IMR-90 (cell line): ENCODE results near the gene OSBP. TPM values are rescaled to one million over a fixed set of nuclear protein-coding genes. Genes with fewer than 3 reads are reported as not detected.

ENCODE experiments used
- ATAC-seq: fragments of 200-7000 bp; cut with Tn5 transposase; 2 replicates; pipeline ENCODE4 v1.9.1; 2020; ENCODE audit warnings: low read depth, mild to moderate bottlenecking, moderate library complexity
- BruUV-seq: library from RNA; stranded (reverse); fragments of 400-500 nt; replicated peaks from 2 replicates; lab custom pipeline; 2021; lab: Mats Ljungman, UMichigan
- CTCF ChIA-PET: fragments of 300-600 bp; formaldehyde crosslinking; extraction: SDS; loops from one replicate; lab custom pipeline; 2021; ENCODE audit warnings: antibody characterized with exemption; lab: Yijun Ruan, JAX
- POLR2A ChIA-PET: fragments of 300-600 bp; sonication (Branson Sonifier 250); formaldehyde crosslinking; loops from one replicate; lab custom pipeline; 2022; ENCODE audit warnings: antibody characterized with exemption; ENCODE audit not compliant: unreplicated experiment; lab: Charles Lee
- DNase-seq: peaks from one replicate; pipeline ENCODE4 v3.0.0; 2013
- H2AFZ ChIP-seq: replicated peaks from 2 replicates; pipeline ENCODE3; 2013; ENCODE audit warnings: low read length, mild to moderate bottlenecking; ENCODE audit not compliant: poor library complexity
- H2AK5ac ChIP-seq: 2 replicates; pipeline ENCODE4 v1.6.1; 2013; ENCODE audit warnings: low read depth, low read length, inconsistent platforms
- H2AK9ac ChIP-seq: replicated peaks from 2 replicates; pipeline ENCODE3; 2013; ENCODE audit warnings: mild to moderate bottlenecking, low read depth, low read length, moderate library complexity; ENCODE audit not compliant: poor library complexity
- H2BK120ac ChIP-seq: 2 replicates; pipeline ENCODE4 v1.6.1; 2013; ENCODE audit warnings: low read depth, low read length, inconsistent platforms
- H2BK15ac ChIP-seq: 3 replicates; pipeline ENCODE4 v1.6.1; 2013; ENCODE audit warnings: low read depth, low read length, inconsistent platforms
- H2BK20ac ChIP-seq: 2 replicates; pipeline ENCODE4 v1.6.1; 2013; ENCODE audit warnings: low read depth, mild to moderate bottlenecking, inconsistent platforms, low read length, moderate library complexity
- H2BK5ac ChIP-seq: 2 replicates; pipeline ENCODE4 v1.6.1; 2013; ENCODE audit warnings: mild to moderate bottlenecking, low read depth, low read length, inconsistent platforms; ENCODE audit not compliant: poor library complexity, severe bottlenecking
- H3K14ac ChIP-seq: replicated peaks from 2 replicates; pipeline ENCODE4 v1.6.1; 2013; ENCODE audit warnings: low read depth, low read length, inconsistent platforms
- H3K18ac ChIP-seq: 2 replicates; pipeline ENCODE4 v1.6.1; 2013; ENCODE audit warnings: low read depth, low read length, control low read depth
- H3K23ac ChIP-seq: 2 replicates; pipeline ENCODE4 v1.6.1; 2013; ENCODE audit warnings: low read depth, low read length, inconsistent platforms
- H3K27ac ChIP-seq: 2 replicates; pipeline ENCODE4 v1.5.1; 2013; ENCODE audit warnings: mild to moderate bottlenecking, control low read depth, low read length; ENCODE audit not compliant: insufficient read depth
- H3K27me3 ChIP-seq: 2 replicates; pipeline ENCODE4 v1.6.1; 2013; ENCODE audit warnings: low read length; ENCODE audit not compliant: control insufficient read depth, insufficient read depth
- H3K36me3 ChIP-seq: 2 replicates; pipeline ENCODE4 v1.6.1; 2013; ENCODE audit warnings: low read length, mixed read lengths; ENCODE audit not compliant: control insufficient read depth, insufficient read depth
- H3K4ac ChIP-seq: 2 replicates; pipeline ENCODE4 v1.6.1; 2013; ENCODE audit warnings: low read depth, low read length, inconsistent platforms
- H3K4me1 ChIP-seq: 2 replicates; pipeline ENCODE4 v1.6.1; 2013; ENCODE audit warnings: low read length, mixed read lengths; ENCODE audit not compliant: control insufficient read depth, insufficient read depth
- H3K4me2 ChIP-seq: 2 replicates; pipeline ENCODE4 v1.6.1; 2013; ENCODE audit warnings: low read depth, mild to moderate bottlenecking, control low read depth, low read length, moderate library complexity
- H3K4me3 ChIP-seq: 2 replicates; pipeline ENCODE4 v1.5.1; 2013; ENCODE audit warnings: low read depth, mild to moderate bottlenecking, control low read depth, low read length, moderate library complexity; ENCODE audit not compliant: insufficient read depth
- H3K56ac ChIP-seq: 2 replicates; pipeline ENCODE4 v1.6.1; 2013; ENCODE audit warnings: low read length, inconsistent platforms; ENCODE audit not compliant: insufficient read depth; ENCODE audit errors: extremely low read depth
- H3K79me1 ChIP-seq, 2 experiments: 2 replicates each; pipeline ENCODE4 v1.6.1; 2013; ENCODE audit warnings: low read length in 2 of 2, inconsistent platforms in 1 of 2, low read depth in 1 of 2
- H3K9ac ChIP-seq: 2 replicates; pipeline ENCODE4 v1.6.1; 2013; ENCODE audit warnings: low read depth, low read length, control low read depth
- H3K9me1 ChIP-seq: 2 replicates; pipeline ENCODE4 v1.6.1; 2013; ENCODE audit warnings: low read length, inconsistent platforms; ENCODE audit not compliant: insufficient read depth
- H3K9me3 ChIP-seq: 2 replicates; pipeline ENCODE4 v1.6.1; 2013; ENCODE audit warnings: low read length; ENCODE audit not compliant: control insufficient read depth, insufficient read depth
- H4K20me1 ChIP-seq: 2 replicates; pipeline ENCODE4 v1.6.1; 2013; ENCODE audit warnings: low read length, inconsistent platforms; ENCODE audit not compliant: insufficient read depth
- H4K5ac ChIP-seq: 2 replicates; pipeline ENCODE4 v1.6.1; 2013; ENCODE audit warnings: mild to moderate bottlenecking, low read depth, low read length, control low read depth
- H4K8ac ChIP-seq, 2 experiments: 2 replicates each; pipeline ENCODE4 v1.6.1; 2013; ENCODE audit warnings: low read depth in 2 of 2, low read length in 2 of 2, control low read depth in 1 of 2, inconsistent platforms in 1 of 2
- H4K91ac ChIP-seq: 2 replicates; pipeline ENCODE4 v1.6.1; 2013; ENCODE audit warnings: low read depth, low read length, inconsistent platforms; ENCODE audit not compliant: insufficient read depth
- BHLHE40 ChIP-seq: fragments of 150-350 bp; IDR thresholded peaks from 2 replicates; pipeline ENCODE4 v1.6.1; 2016; ENCODE audit warnings: mild to moderate bottlenecking, low read depth, low read length
- CEBPB ChIP-seq: IDR thresholded peaks from 2 replicates; pipeline ENCODE4 v1.6.1; 2012; ENCODE audit warnings: low read depth, low read length, improper control_type of control experiment
- FOS ChIP-seq: fragments of 150-350 bp; IDR thresholded peaks from 2 replicates; pipeline ENCODE4 v1.6.1; 2016; ENCODE audit warnings: low read depth, low read length
- MAFK ChIP-seq: IDR thresholded peaks from 2 replicates; pipeline ENCODE4 v1.6.1; 2012; ENCODE audit warnings: low read depth, low read length, improper control_type of control experiment
- MAZ ChIP-seq: IDR thresholded peaks from 2 replicates; pipeline ENCODE4 v1.6.1; 2012; ENCODE audit warnings: low read depth, mild to moderate bottlenecking, low read length, improper control_type of control experiment, moderate library complexity, borderline replicate concordance
- MXI1 ChIP-seq: IDR thresholded peaks from 2 replicates; pipeline ENCODE4 v1.6.1; 2012; ENCODE audit warnings: low read depth, mild to moderate bottlenecking, low read length, moderate library complexity, borderline replicate concordance
- POLR2A ChIP-seq: IDR thresholded peaks from 2 replicates; pipeline ENCODE4 v1.6.1; 2012; ENCODE audit warnings: mild to moderate bottlenecking, low read depth, low read length
- RAD21 ChIP-seq: IDR thresholded peaks from 2 replicates; pipeline ENCODE4 v1.6.1; 2012; ENCODE audit warnings: low read length, improper control_type of control experiment
- RCOR1 ChIP-seq: IDR thresholded peaks from 2 replicates; pipeline ENCODE4 v1.6.1; 2012; ENCODE audit warnings: mild to moderate bottlenecking, low read length, improper control_type of control experiment; ENCODE audit not compliant: insufficient replicate concordance
- RFX5 ChIP-seq: IDR thresholded peaks from 2 replicates; pipeline ENCODE4 v1.8.0; 2012; ENCODE audit warnings: low read depth, mild to moderate bottlenecking, low read length, moderate library complexity
- SMC3 ChIP-seq: fragments of 150-350 bp; IDR thresholded peaks from 2 replicates; pipeline ENCODE4 v1.6.1; 2016; ENCODE audit warnings: low read depth, mild to moderate bottlenecking, antibody characterized with exemption, low read length, moderate library complexity
- USF2 ChIP-seq: fragments of 150-350 bp; IDR thresholded peaks from 2 replicates; pipeline ENCODE4 v1.6.1; 2017; ENCODE audit warnings: mild to moderate bottlenecking, antibody characterized with exemption, low read length, low read depth
- WGBS, 2 experiments: methylation state at CpG; one replicate each; pipeline versions ENCODE4 v1.1.5 to v1.1.7; 2013; ENCODE audit warnings: missing lambda C conversion rate in 2 of 2; ENCODE audit not compliant: insufficient read length in 1 of 2; ENCODE audit errors: extremely low coverage in 2 of 2; 5-methylcytosine and 5-hydroxymethylcytosine counted together
- dilution Hi-C: fragments of 300-500 bp; cut with HindIII; formaldehyde crosslinking; loops from one replicate; pipeline ENCODE4 v1.14.3; 2018; ENCODE audit warnings: low sequenced_read_pairs; ENCODE audit not compliant: unreplicated experiment
- in situ Hi-C: fragments of 300-500 bp; cut with MboI; formaldehyde crosslinking; loops from 3 replicates; pipeline ENCODE4 v1.14.3; 2019; ENCODE audit warnings: low sequenced_read_pairs, inconsistent platforms, mixed read lengths
- intact Hi-C: fragments of 100-400 bp; cut with micrococcal nuclease; formaldehyde crosslinking; loops from 2 replicates; pipeline ENCODE4 v1.10.0; 2022
- polyA plus RNA-seq, 3 experiments: library from polyadenylated mRNA; depleted of rRNA; stranded (reverse); fragments of >200 nt; gene quantifications; 2 replicates each; pipeline ENCODE4 v1.2.3, GENCODE V29; 2012; ENCODE audit warnings: low replicate concordance in 1 of 3
- total RNA-seq: library from RNA; depleted of rRNA; stranded (reverse); fragments of >200 nt; gene quantifications from 2 replicates; pipeline ENCODE4 v1.2.3, GENCODE V29; 2012
- TF ChIP-seq, protein P1 (sequence below): conservative IDR thresholded peaks from 2 replicates; pipeline ENCODE4 v1.5.1; 2012; ENCODE audit warnings: mild to moderate bottlenecking, low read depth, low read length, improper control_type of control experiment
- TF ChIP-seq, protein P2 (sequence below): fragments of 150-350 bp; IDR thresholded peaks from 2 replicates; pipeline ENCODE4 v1.6.1; 2016; ENCODE audit warnings: low read depth, mild to moderate bottlenecking, low read length, moderate library complexity, borderline replicate concordance

Gene OSBP
- total and polyA plus RNA-seq, 2 of the 4 experiments (the other 2 are of a cell fraction): 22.1 to 27.4 TPM

DNA sequence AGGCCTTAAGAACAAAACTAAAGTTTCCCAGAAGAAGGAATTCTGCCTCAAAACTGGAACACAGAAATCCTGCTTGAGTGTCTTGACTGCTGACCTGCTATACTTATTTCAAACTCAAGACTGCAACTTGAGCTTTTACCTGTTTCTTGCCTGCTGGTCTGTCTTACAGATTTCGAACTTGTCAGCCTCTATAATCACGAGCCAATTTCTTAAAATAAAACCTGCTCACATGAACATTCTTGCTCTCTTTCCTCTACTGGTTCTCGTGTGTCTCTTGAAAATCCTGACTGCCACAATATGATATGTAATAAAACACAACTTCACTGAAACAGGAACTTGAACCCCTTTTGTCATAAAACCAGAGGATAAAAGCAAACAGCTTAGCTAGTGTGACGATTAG, 39.3 kb upstream of the OSBP start:
- H3K36me3 ChIP-seq: peaks cover 63% of the 10 kb centered on the region
- no peak overlapping the region for H2BK5ac ChIP-seq
- H2BK20ac ChIP-seq: no peak overlapping the region
- TF ChIP-seq, protein P1, sequence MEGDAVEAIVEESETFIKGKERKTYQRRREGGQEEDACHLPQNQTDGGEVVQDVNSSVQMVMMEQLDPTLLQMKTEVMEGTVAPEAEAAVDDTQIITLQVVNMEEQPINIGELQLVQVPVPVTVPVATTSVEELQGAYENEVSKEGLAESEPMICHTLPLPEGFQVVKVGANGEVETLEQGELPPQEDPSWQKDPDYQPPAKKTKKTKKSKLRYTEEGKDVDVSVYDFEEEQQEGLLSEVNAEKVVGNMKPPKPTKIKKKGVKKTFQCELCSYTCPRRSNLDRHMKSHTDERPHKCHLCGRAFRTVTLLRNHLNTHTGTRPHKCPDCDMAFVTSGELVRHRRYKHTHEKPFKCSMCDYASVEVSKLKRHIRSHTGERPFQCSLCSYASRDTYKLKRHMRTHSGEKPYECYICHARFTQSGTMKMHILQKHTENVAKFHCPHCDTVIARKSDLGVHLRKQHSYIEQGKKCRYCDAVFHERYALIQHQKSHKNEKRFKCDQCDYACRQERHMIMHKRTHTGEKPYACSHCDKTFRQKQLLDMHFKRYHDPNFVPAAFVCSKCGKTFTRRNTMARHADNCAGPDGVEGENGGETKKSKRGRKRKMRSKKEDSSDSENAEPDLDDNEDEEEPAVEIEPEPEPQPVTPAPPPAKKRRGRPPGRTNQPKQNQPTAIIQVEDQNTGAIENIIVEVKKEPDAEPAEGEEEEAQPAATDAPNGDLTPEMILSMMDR: no peak
- TF ChIP-seq CEBPB (no peak), MAZ (no peak), BHLHE40 (no peak), SMC3 (no peak), USF2 (no peak), MAFK (no peak), POLR2A (no peak), RAD21 (no peak), RFX5 (no peak), FOS (no peak), RCOR1 (no peak), MXI1 (no peak)
- TF ChIP-seq, protein P2, sequence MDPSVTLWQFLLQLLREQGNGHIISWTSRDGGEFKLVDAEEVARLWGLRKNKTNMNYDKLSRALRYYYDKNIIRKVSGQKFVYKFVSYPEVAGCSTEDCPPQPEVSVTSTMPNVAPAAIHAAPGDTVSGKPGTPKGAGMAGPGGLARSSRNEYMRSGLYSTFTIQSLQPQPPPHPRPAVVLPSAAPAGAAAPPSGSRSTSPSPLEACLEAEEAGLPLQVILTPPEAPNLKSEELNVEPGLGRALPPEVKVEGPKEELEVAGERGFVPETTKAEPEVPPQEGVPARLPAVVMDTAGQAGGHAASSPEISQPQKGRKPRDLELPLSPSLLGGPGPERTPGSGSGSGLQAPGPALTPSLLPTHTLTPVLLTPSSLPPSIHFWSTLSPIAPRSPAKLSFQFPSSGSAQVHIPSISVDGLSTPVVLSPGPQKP: no peak
- H4K20me1 ChIP-seq: peaks cover 4% of the 10 kb centered on the region; the same call in 1 of the 2 replicates
- no peak overlapping the region for H2BK15ac ChIP-seq
- DNase-seq (no peak), ATAC-seq (no peak)
- H3K23ac ChIP-seq: no peak overlapping the region
- dilution Hi-C loops (no loop called here), in situ Hi-C loops (no loop called here), intact Hi-C loops (no loop called here)
- H2AK5ac ChIP-seq: no peak overlapping the region
- CTCF ChIA-PET: no interaction called here
- no peak overlapping the region for H2AK9ac ChIP-seq
- H2BK120ac ChIP-seq: no peak overlapping the region
- H3K4ac ChIP-seq: no peak overlapping the region
- H4K5ac ChIP-seq: no peak overlapping the region
- H3K27me3 ChIP-seq: no peaks in the 10 kb centered on the region
- H2AFZ ChIP-seq: no peak overlapping the region
- H3K27ac ChIP-seq: no peak overlapping the region
- no TSS peak for BruUV-seq
- no peak overlapping the region for H3K14ac ChIP-seq
- H3K4me3 ChIP-seq: no peak overlapping the region
- H4K8ac ChIP-seq: no peak overlapping the region
- peaks cover 0 to 8% of the 10 kb centered on the region in 2 experiments; a peak in 2 of 4 replicates for H3K79me1 ChIP-seq
- WGBS, 2 experiments: 100% methylated on average over 1 of the region's 4 CpGs; no CpG with 5 or more reads in 1 of the 2 experiments
- H3K9me3 ChIP-seq: no peaks in the 10 kb centered on the region
- H4K91ac ChIP-seq: no peak overlapping the region
- no peak overlapping the region for H3K4me2 ChIP-seq
- POLR2A ChIA-PET: no interaction called here
- H3K18ac ChIP-seq: no peak overlapping the region
- H3K4me1 ChIP-seq: no peaks in the 10 kb centered on the region
- H3K56ac ChIP-seq: no peak overlapping the region
- no peaks in the 10 kb centered on the region for H3K9me1 ChIP-seq
- H3K9ac ChIP-seq: no peak overlapping the region
